DMS 273 (cell line): ENCODE data around the gene LOC101059915.
"Not testable (repeated sequence)": the region's sequence is repeated elsewhere in the genome, so short reads cannot be mapped to it uniquely, and the experiment has no call there.

Source experiments
- DNase-seq: peaks from one replicate; lab custom pipeline; 2025; ENCODE audit not compliant: unreplicated experiment; lab: John Stamatoyannopoulos, UW

LOC101059915 gene

GRCh38 chrX:71671043-71671780 lies 3.9 kb downstream of the LOC101059915 start:
- no peak for DNase-seq

- no peak for DNase-seq
Measured at GRCh38 chrX:71671938-71672337, 4.6 kb downstream of the LOC101059915 start.

GRCh38 chrX:71675636-71676035 lies 8.3 kb downstream of the LOC101059915 start:
- not testable (repeated sequence) for DNase-seq

GRCh38 chrX:71676068-71676795 lies 8.9 kb downstream of the LOC101059915 start:
- DNase-seq: not testable (repeated sequence)

GRCh38 chrX:71677195-71677594 lies 9.8 kb downstream of the LOC101059915 start:
- not testable (repeated sequence) for DNase-seq

GRCh38 chrX:71679575-71680207 lies 12.3 kb downstream of the LOC101059915 start:
- no peak for DNase-seq

- DNase-seq: not testable (repeated sequence)
Measured at GRCh38 chrX:71696641-71697465, 29.5 kb downstream of the LOC101059915 start.

- DNase-seq: not testable (repeated sequence)
Measured at GRCh38 chrX:71697466-71698298, 30.3 kb downstream of the LOC101059915 start.

- not testable (repeated sequence) for DNase-seq
Measured at GRCh38 chrX:71698299-71699022, 31.1 kb downstream of the LOC101059915 start.

- not testable (repeated sequence) for DNase-seq
Measured at GRCh38 chrX:71699023-71699344, 31.6 kb downstream of the LOC101059915 start.

- not testable (repeated sequence) for DNase-seq
Measured at GRCh38 chrX:71702853-71703252, 35.5 kb downstream of the LOC101059915 start.

GRCh38 chrX:71714064-71714463 lies 46.7 kb downstream of the LOC101059915 start:
- DNase-seq: not testable (repeated sequence)

- DNase-seq: not testable (repeated sequence)
Measured at GRCh38 chrX:71715551-71715950, 48.2 kb downstream of the LOC101059915 start.

GRCh38 chrX:71716323-71716722 lies 49.0 kb downstream of the LOC101059915 start:
- not testable (repeated sequence) for DNase-seq

GRCh38 chrX:71718185-71718584 lies 50.8 kb downstream of the LOC101059915 start, which contains the start of gene CXorf49:
CXorf49 (minus strand) TSS chrX:71718285; CDS start chrX:71718151, 134 bp downstream.
- not testable (repeated sequence) for DNase-seq

- DNase-seq: not testable (repeated sequence)
Measured at GRCh38 chrX:71719195-71719594, 51.8 kb downstream of the LOC101059915 start.

- DNase-seq: not testable (repeated sequence)
Measured at GRCh38 chrX:71720289-71720886, 53.0 kb downstream of the LOC101059915 start.
